MCF 10A (cell line): ENCODE results near the gene ARVCF. TPM values are rescaled to one million over a fixed set of nuclear protein-coding genes. Genes with fewer than 3 reads are reported as not detected.

Source experiments
- BruUV-seq: library from RNA; stranded (reverse); fragments of 400-500 nt; replicated peaks from 2 replicates; lab custom pipeline; 2021; lab: Mats Ljungman, UMichigan
- CTCF ChIA-PET: fragments of 300-600 bp; sonication (Branson Sonifier 250); formaldehyde crosslinking; extraction: SDS; loops from one replicate; lab custom pipeline; 2021; ENCODE audit warnings: antibody characterized with exemption, inconsistent platforms; lab: Yijun Ruan, JAX
- POLR2A ChIA-PET: fragments of 300-600, 350-650 bp; sonication (Branson Sonifier 250); formaldehyde crosslinking; extraction: SDS; loops from one replicate; lab custom pipeline; 2020; ENCODE audit warnings: antibody characterized with exemption, inconsistent platforms; lab: Yijun Ruan, JAX
- DNase-seq: peaks from one replicate; pipeline ENCODE4 v3.0.0-alpha.2; 2018; ENCODE audit not compliant: unreplicated experiment
- H3K27ac Mint-ChIP-seq: one replicate; pipeline ENCODE4 v1.8.0; 2022; ENCODE audit warnings: mild to moderate bottlenecking, low read depth, mixed read lengths; ENCODE audit not compliant: unreplicated experiment
- H3K27me3 Mint-ChIP-seq: one replicate; pipeline ENCODE4 v1.8.0; 2022; ENCODE audit warnings: mixed read lengths; ENCODE audit not compliant: insufficient read depth, unreplicated experiment
- H3K36me3 Mint-ChIP-seq: one replicate; pipeline ENCODE4 v1.8.0; 2022; ENCODE audit warnings: mild to moderate bottlenecking, moderate library complexity, mixed read lengths; ENCODE audit not compliant: insufficient read depth, unreplicated experiment
- H3K4me1 Mint-ChIP-seq: one replicate; pipeline ENCODE4 v1.8.0; 2022; ENCODE audit warnings: mixed read lengths; ENCODE audit not compliant: insufficient read depth, unreplicated experiment
- H3K4me3 Mint-ChIP-seq: one replicate; pipeline ENCODE4 v1.8.0; 2022; ENCODE audit warnings: mild to moderate bottlenecking, moderate library complexity, mixed read lengths; ENCODE audit not compliant: unreplicated experiment
- H3K9me3 Mint-ChIP-seq: one replicate; pipeline ENCODE4 v1.8.0; 2022; ENCODE audit warnings: mixed read lengths; ENCODE audit not compliant: unreplicated experiment
- CTCF ChIP-seq: fragments of 200-600 bp; IDR thresholded peaks from one replicate; pipeline ENCODE4 v1.8.0; 2022; ENCODE audit warnings: antibody characterized with exemption, mild to moderate bottlenecking; ENCODE audit not compliant: unreplicated experiment
- intact Hi-C: fragments of 100-400 bp; cut with micrococcal nuclease; formaldehyde crosslinking; loops from 2 replicates; pipeline ENCODE4 v1.14.1; 2022
- total RNA-seq: library from RNA; stranded (reverse); gene quantifications from 2 replicates; pipeline ENCODE4 v1.2.3, GENCODE V29; 2022

The ARVCF gene
- total RNA-seq, 1 experiment from 2014 or later = 7.5 TPM

- H3K27me3 Mint-ChIP-seq = no peaks in the 10 kb centered on the region
- no TSS peak for BruUV-seq
- H3K4me1 Mint-ChIP-seq = peaks cover 5% of the 10 kb centered on the region
- H3K36me3 Mint-ChIP-seq = peaks cover 25% of the 10 kb centered on the region
- H3K4me3 Mint-ChIP-seq = no peak overlapping the region
- POLR2A ChIA-PET = interaction anchor here (0.9 kb wide), 1 partner anchor 476 kb away, joined by 3 read pairs; no protein-coding TSS in a partner anchor
- no peaks in the 10 kb centered on the region for H3K9me3 Mint-ChIP-seq
- CTCF ChIA-PET = interaction anchor here (0.6 kb wide), 2 partner anchors 15 to 96 kb away, joined by 3 read pairs; no protein-coding TSS in a partner anchor
- no peak for DNase-seq
- TF ChIP-seq CTCF = peak; percentile 12
- intact Hi-C loops = no loop called here
- H3K27ac Mint-ChIP-seq = no peak overlapping the region
These were observed 50.6 kb downstream of the ARVCF start for GRCh38 chr22:19965771-19966709.

GRCh38 chr22:19964701-19965386 is 51.8 kb downstream of the ARVCF start:
- Mint-ChIP-seq H3K4me1 (peaks cover 5% of the 10 kb centered on the region), H3K9me3 (no peaks in the 10 kb centered on the region), H3K36me3 (peaks cover 25% of the 10 kb centered on the region), H3K27me3 (no peaks in the 10 kb centered on the region), H3K4me3 (no peak overlapping the region), H3K27ac (no peak overlapping the region)
- TF ChIP-seq CTCF = no peak
- POLR2A ChIA-PET = no interaction called here
- no peak for DNase-seq
- no TSS peak for BruUV-seq
- CTCF ChIA-PET = interaction anchor here (1.2 kb wide), 1 partner anchor 11 kb away, joined by 3 read pairs; no protein-coding TSS in a partner anchor
- intact Hi-C loops = no loop called here

- no peak overlapping the region for H3K4me3 Mint-ChIP-seq
- H3K27ac Mint-ChIP-seq = no peak overlapping the region
- intact Hi-C loops = loop anchor here (2.0 kb wide), 1 partner anchor 65 kb away; no protein-coding TSS in a partner anchor
- CTCF ChIA-PET = interaction anchor here (0.5 to 1.2 kb wide), 4 partner anchors 10 to 165 kb away, joined by 3 read pairs; no protein-coding TSS in a partner anchor
- TF ChIP-seq CTCF = no peak
- H3K36me3 Mint-ChIP-seq = peaks cover 25% of the 10 kb centered on the region
- H3K27me3 Mint-ChIP-seq = no peaks in the 10 kb centered on the region
- DNase-seq = no peak
- peaks cover 5% of the 10 kb centered on the region for H3K4me1 Mint-ChIP-seq
- POLR2A ChIA-PET = interaction anchor here (0.7 kb wide), 1 partner anchor 13 kb away, joined by 3 read pairs; no protein-coding TSS in a partner anchor
- BruUV-seq = no TSS peak
- H3K9me3 Mint-ChIP-seq = no peaks in the 10 kb centered on the region
These were observed 52.6 kb downstream of the ARVCF start for GRCh38 chr22:19963863-19964642.
